Measurements from ENCODE around the gene RIBC2. TPM values are rescaled to one million over a fixed set of nuclear protein-coding genes. Genes with fewer than 3 reads are reported as not detected.

The RIBC2 gene
- polyA plus RNA-seq, 2 of the 4 experiments (the other 2 are of a cell fraction): 3.0 to 3.8 TPM

GRCh38 chr22:45402466-45402985 lies 11.0 kb upstream of the RIBC2 start:
- H3K4me1 ChIP-seq: no peaks in the 10 kb centered on the region
- H3K27ac ChIP-seq: no peak overlapping the region
- ChIA-PET POLR2A (no interaction called here), CTCF (interaction anchor here (0.9 kb wide), 1 partner anchor 71 kb away, joined by 3 read pairs; no protein-coding TSS in a partner anchor)
- no peak overlapping the region for H3K4me2 ChIP-seq
- FAIRE-seq (no peak), DNase-seq (ENCODE audit: low read depth in 1 of 2, low spot score in 1 of 2) (no peak), ATAC-seq (no peak)
- H3K4me3 ChIP-seq: no peak overlapping the region
- TF ChIP-seq, protein P1, sequence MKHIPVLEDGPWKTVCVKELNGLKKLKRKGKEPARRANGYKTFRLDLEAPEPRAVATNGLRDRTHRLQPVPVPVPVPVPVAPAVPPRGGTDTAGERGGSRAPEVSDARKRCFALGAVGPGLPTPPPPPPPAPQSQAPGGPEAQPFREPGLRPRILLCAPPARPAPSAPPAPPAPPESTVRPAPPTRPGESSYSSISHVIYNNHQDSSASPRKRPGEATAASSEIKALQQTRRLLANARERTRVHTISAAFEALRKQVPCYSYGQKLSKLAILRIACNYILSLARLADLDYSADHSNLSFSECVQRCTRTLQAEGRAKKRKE (CRISPR knock-in tag; IDR thresholded peaks at IDR 0.05; ENCODE audit: low read depth): no peak
- no peak for TF ChIP-seq CHD4 (IDR thresholded peaks at IDR 0.05; ENCODE audit: borderline replicate concordance)
- TF ChIP-seq CBX2 (IDR thresholded peaks at IDR 0.05; ENCODE audit: borderline replicate concordance, low read depth): no peak
- no peak for TF ChIP-seq E2F6 (IDR thresholded peaks at IDR 0.05; ENCODE audit: borderline replicate concordance, low read depth)
- TF ChIP-seq CHD2 (IDR thresholded peaks at IDR 0.05; ENCODE audit: low read length, partially characterized antibody): no peak
- TF ChIP-seq TFCP2L1 (CRISPR knock-in tag; IDR thresholded peaks at IDR 0.05): no peak
- TF ChIP-seq ESRRA (IDR thresholded peaks at IDR 0.05; ENCODE audit: borderline replicate concordance, low read length): no peak
- no peak for TF ChIP-seq BHLHE40 (IDR thresholded peaks at IDR 0.05; ENCODE audit: low read depth, low read length)
- TF ChIP-seq MAZ (IDR thresholded peaks at IDR 0.05; ENCODE audit: borderline replicate concordance, low read depth, low read length): no peak
- no peak for TF ChIP-seq TP53 (CRISPR knock-in tag; IDR thresholded peaks at IDR 0.05)
- TF ChIP-seq EP300 (IDR thresholded peaks at IDR 0.05): no peak
- no peak for TF ChIP-seq RFX5 (IDR thresholded peaks at IDR 0.05)
- TF ChIP-seq RCOR1 (IDR thresholded peaks at IDR 0.05; ENCODE audit: low read depth, low read length): no peak
- 63% methylated on average over 3 of the region's 3 CpGs for WGBS (ENCODE audit: missing lambda C conversion rate)
- no peaks in the 10 kb centered on the region for H3K9me3 ChIP-seq

DNA sequence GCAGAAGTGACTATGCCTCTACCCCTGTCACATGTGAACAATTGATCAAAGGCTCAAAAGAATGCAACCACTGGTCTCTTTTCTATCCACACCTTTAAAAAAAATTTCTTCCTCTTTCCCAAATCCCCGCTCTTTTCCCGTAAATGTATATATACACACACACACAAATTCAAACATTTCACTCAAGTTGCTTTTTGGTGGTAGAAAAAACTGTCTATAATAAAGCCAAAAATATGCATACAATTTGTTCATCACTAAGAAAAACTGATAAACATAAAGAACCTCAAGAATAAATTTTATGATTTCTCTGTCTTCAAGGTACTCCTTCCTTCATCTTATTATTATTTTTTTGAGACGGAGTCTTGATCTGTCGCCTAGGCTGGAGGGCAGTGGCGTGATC lies 5.7 kb upstream of the RIBC2 start:
- no peak overlapping the region for H3K27ac ChIP-seq
- ATAC-seq: no peak
- POLR2A ChIA-PET: no interaction called here
- TF ChIP-seq BHLHE40 (IDR thresholded peaks at IDR 0.05; ENCODE audit: low read depth, low read length): no peak
- TF ChIP-seq HOXA7 (CRISPR knock-in tag; IDR thresholded peaks at IDR 0.05): no peak
- no peak for TF ChIP-seq SREBF2 (IDR thresholded peaks at IDR 0.05)
- TF ChIP-seq NFE2L2 (conservative IDR thresholded peaks at IDR 0.05; ENCODE audit: low read length): no peak
- TF ChIP-seq, protein P2, sequence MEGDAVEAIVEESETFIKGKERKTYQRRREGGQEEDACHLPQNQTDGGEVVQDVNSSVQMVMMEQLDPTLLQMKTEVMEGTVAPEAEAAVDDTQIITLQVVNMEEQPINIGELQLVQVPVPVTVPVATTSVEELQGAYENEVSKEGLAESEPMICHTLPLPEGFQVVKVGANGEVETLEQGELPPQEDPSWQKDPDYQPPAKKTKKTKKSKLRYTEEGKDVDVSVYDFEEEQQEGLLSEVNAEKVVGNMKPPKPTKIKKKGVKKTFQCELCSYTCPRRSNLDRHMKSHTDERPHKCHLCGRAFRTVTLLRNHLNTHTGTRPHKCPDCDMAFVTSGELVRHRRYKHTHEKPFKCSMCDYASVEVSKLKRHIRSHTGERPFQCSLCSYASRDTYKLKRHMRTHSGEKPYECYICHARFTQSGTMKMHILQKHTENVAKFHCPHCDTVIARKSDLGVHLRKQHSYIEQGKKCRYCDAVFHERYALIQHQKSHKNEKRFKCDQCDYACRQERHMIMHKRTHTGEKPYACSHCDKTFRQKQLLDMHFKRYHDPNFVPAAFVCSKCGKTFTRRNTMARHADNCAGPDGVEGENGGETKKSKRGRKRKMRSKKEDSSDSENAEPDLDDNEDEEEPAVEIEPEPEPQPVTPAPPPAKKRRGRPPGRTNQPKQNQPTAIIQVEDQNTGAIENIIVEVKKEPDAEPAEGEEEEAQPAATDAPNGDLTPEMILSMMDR (IDR thresholded peaks at IDR 0.05): no peak
- no peak for TF ChIP-seq ESRRA (IDR thresholded peaks at IDR 0.05; ENCODE audit: borderline replicate concordance, low read length)
- no peak for TF ChIP-seq SMC3 (IDR thresholded peaks at IDR 0.05)
- no peak for TF ChIP-seq EHF (CRISPR knock-in tag; IDR thresholded peaks at IDR 0.05)
- TF ChIP-seq POLR2AphosphoS2 (conservative IDR thresholded peaks at IDR 0.05; ENCODE audit: low read length): no peak
- no peak for TF ChIP-seq NR3C1 (IDR thresholded peaks at IDR 0.05)
- TF ChIP-seq NPAS2 (CRISPR knock-in tag; IDR thresholded peaks at IDR 0.05; ENCODE audit: borderline replicate concordance): no peak
- TF ChIP-seq E2F6 (IDR thresholded peaks at IDR 0.05; ENCODE audit: borderline replicate concordance, low read depth): no peak
- no peak for TF ChIP-seq MYC (IDR thresholded peaks at IDR 0.05; ENCODE audit: borderline replicate concordance, low read length)
- TF ChIP-seq, protein P3, sequence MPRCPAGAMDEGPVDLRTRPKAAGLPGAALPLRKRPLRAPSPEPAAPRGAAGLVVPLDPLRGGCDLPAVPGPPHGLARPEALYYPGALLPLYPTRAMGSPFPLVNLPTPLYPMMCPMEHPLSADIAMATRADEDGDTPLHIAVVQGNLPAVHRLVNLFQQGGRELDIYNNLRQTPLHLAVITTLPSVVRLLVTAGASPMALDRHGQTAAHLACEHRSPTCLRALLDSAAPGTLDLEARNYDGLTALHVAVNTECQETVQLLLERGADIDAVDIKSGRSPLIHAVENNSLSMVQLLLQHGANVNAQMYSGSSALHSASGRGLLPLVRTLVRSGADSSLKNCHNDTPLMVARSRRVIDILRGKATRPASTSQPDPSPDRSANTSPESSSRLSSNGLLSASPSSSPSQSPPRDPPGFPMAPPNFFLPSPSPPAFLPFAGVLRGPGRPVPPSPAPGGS (IDR thresholded peaks at IDR 0.05): no peak
- TF ChIP-seq, protein P1 (CRISPR knock-in tag; IDR thresholded peaks at IDR 0.05; ENCODE audit: low read depth): no peak
- H3K4me3 ChIP-seq: no peak overlapping the region
- WGBS (ENCODE audit: missing lambda C conversion rate): 92% methylated on average over 5 of the region's 5 CpGs
- CTCF ChIA-PET: no interaction called here
- DNase-seq (ENCODE audit: low read depth in 1 of 2, low spot score in 1 of 2): no peak
- peaks cover 1% of the 10 kb centered on the region; the same call in 1 of the 3 replicates for H3K9me3 ChIP-seq
- FAIRE-seq: no peak
- no peak overlapping the region for H3K4me2 ChIP-seq
- no peaks in the 10 kb centered on the region for H3K4me1 ChIP-seq
